ENCODE measurements around the gene SCAF11.
"Not testable (repeated sequence)": the region's sequence is repeated elsewhere in the genome, so short reads cannot be mapped to it uniquely, and the experiment has no call there.

The SCAF11 gene, protein sequence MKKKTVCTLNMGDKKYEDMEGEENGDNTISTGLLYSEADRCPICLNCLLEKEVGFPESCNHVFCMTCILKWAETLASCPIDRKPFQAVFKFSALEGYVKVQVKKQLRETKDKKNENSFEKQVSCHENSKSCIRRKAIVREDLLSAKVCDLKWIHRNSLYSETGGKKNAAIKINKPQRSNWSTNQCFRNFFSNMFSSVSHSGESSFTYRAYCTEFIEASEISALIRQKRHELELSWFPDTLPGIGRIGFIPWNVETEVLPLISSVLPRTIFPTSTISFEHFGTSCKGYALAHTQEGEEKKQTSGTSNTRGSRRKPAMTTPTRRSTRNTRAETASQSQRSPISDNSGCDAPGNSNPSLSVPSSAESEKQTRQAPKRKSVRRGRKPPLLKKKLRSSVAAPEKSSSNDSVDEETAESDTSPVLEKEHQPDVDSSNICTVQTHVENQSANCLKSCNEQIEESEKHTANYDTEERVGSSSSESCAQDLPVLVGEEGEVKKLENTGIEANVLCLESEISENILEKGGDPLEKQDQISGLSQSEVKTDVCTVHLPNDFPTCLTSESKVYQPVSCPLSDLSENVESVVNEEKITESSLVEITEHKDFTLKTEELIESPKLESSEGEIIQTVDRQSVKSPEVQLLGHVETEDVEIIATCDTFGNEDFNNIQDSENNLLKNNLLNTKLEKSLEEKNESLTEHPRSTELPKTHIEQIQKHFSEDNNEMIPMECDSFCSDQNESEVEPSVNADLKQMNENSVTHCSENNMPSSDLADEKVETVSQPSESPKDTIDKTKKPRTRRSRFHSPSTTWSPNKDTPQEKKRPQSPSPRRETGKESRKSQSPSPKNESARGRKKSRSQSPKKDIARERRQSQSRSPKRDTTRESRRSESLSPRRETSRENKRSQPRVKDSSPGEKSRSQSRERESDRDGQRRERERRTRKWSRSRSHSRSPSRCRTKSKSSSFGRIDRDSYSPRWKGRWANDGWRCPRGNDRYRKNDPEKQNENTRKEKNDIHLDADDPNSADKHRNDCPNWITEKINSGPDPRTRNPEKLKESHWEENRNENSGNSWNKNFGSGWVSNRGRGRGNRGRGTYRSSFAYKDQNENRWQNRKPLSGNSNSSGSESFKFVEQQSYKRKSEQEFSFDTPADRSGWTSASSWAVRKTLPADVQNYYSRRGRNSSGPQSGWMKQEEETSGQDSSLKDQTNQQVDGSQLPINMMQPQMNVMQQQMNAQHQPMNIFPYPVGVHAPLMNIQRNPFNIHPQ (N-terminal part only)

DNA sequence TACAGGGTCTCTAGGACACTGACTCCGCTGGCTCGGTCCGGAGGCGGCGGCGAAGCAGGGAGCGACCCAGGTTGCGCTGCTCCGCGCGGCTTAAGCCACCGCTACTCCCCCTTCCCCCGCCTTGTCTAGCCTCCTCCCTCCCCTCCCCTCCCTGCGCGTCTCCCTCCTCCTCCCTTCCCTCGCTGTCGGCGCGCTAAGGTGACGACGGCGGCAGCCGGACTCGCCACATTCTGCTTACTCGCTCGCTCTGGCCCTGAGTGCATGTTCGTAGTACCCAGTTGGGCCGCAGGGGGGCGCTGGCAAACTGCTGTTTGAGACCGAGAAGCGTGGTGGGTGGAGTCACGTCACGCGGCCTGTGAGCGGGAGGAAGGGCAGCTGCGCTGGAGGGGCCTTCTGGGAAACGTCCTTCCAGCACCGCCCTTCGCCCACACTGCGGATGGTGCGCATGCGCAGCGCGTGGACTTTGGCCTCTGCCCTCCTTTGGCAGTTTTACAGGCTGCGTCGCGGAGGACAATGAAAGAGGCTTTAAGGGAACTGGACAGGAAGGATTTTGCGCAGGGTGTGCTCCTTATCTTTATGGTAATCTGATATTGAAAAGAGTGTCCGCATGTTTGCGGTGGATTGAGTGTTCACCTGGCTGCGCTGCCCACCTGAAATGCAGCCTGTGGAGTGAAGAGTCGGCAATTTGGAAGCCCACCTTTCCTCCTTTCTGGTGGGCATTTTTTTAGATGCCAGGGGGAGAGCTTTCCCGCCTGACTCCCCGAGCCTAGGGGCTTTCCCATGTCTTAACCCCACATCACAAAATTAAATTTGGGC, at the start of gene SCAF11:
SCAF11 (minus strand) TSS at position 107 of the 816 bp plus-strand sequence. CDS start 26,407 bp downstream, outside the sequence.
- peak; percentile 100 for DNase-seq (ENCODE audit: low read depth in 3 of 3)

DNA sequence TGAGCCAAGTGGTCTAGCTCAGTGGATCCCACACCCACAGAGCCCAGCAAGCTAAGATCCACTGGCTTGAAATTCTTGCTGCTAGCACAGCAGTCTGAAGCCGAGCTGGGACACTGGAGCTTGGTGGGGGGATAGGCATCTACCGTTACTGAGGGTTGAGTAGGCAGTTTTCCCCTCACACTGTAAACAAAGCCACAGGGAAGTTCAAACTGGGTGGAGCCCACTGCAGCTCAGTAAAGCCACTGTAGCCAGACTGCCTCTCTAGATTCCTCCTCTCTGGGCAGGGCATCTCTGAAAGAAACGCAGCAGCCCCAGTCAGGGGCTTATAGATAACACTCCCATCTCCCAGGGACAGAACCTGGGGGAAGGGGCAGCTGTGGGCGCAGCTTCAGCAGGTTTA, 46.7 kb upstream of the SCAF11 start:
- not testable (repeated sequence) for DNase-seq (ENCODE audit: low read depth in 3 of 3)

DNA sequence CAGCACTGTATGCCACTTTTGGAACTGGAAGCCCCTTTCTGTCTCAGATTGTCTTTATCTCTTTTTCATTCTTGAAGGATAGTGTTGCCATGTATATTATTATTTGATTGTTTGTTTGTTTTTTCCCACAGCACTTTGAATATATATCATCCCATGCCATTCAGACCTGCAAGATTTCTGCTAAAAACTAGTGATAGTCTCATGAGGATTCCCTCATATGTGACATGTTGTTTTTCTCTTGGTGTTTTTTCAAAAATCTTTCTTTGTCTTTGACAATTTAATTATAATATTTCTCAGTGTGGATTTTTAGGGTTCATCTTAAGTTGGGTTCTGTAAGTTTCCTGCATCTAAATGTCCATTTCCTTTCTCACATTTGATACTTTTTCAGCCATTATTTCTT, 36.8 kb upstream of the SCAF11 start:
- no peak for DNase-seq (ENCODE audit: low read depth in 3 of 3)

DNA sequence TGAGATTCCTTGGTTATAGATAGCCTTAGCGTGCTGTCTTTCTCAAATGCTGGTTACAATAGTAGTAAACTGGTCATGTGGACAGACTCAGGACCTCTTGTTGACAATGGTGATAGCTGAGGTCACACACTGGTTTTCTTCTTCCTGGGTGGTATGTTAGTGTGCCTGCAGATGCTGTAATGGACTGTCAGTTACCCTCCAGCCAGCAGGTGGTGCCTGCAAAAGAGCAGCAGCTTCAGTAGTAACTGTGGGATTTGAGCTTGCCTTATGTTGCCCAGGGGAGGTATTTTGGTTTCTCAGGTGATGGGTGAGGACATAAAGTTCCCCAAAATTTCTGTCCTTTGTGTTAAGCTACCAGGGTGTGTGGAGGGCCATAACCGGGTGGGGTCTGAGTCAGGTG, 33.7 kb upstream of the SCAF11 start:
- no peak for DNase-seq (ENCODE audit: low read depth in 3 of 3)

DNA sequence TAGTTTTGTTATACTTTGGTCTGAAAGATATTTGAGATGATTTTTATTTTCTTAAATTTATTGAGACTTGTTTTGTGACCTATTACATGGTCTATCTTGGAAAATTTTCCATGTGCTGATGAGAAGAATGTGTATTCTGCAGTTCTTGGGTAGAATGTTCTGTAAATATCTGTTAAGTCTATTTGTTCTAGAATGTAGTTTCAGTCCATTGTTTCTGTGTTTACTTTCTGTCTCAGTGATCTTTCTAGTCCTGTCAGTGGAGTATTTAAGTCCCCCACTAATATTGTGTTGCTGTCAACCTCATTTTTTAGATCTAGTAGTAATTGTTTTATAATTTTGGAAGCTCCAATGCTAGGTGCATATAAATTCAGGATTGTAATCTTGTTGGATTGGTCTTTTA, 30.4 kb upstream of the SCAF11 start:
- DNase-seq (ENCODE audit: low read depth in 3 of 3), result no peak

DNA sequence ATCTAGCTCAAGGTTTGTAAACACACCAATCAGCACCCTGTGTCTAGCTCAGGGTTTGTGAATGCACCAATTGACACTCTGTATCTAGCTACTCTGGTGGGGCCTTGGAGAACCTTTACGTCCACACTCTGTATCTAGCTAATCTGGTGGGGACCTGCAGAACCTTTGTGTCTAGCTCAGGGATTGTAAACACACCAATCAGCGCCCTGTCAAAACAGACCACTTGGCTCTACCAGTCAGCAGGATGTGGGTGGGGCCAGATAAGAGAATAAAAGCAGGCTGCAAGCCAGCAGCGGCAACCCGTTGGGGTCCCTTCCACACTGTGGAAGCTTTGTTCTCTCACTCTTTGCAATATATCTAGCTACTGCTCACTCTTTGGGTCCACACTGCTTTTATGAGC, 28.3 kb upstream of the SCAF11 start:
- not testable (repeated sequence) for DNase-seq (ENCODE audit: low read depth in 3 of 3)

DNA sequence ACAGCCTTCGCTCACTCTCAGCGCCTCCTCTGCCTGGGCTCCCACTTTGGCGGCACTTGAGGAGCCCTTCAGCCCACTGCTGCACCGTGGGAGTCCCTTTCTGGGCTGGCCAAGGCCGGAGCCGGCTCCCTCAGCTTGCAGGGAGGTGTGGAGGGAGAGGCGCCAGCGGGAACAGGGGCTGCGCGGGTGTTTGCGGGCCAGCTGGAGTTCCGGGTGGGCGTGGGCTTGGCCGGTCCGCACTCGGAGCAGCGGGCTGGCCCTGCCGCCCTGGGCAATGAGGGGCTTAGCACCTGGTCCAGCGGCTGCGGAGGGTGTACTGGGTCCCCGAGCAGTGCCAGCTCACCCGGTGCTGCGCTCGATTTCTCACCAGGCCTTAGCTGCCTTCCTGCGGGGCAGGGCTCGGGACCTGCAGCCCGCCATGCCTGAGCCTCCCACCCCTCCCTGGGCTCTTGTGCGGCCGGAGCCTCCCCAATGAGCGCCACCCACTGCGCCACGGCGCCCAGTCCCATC, 27.5 kb upstream of the SCAF11 start:
- not testable (repeated sequence) for DNase-seq (ENCODE audit: low read depth in 3 of 3)

DNA sequence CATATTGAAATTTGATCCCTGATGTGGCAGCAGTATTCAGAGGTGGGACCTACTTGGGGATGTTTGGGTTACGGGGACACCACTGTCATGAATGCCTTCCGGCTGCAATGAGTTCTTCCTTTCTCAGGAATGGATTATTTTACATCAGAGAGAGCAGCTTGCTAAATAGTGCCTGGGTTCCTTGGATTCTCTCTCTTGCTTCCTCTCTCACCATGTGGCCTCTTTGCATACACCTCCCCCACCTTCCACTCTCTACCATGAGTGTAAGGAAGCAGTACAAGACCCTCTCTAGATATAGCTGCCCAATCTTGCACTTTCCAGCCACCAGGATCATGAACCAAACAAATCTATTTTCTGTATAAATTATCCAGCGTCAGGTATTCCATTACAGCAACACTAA, 15.4 kb upstream of the SCAF11 start:
- DNase-seq (ENCODE audit: low read depth in 3 of 3), result no peak

DNA sequence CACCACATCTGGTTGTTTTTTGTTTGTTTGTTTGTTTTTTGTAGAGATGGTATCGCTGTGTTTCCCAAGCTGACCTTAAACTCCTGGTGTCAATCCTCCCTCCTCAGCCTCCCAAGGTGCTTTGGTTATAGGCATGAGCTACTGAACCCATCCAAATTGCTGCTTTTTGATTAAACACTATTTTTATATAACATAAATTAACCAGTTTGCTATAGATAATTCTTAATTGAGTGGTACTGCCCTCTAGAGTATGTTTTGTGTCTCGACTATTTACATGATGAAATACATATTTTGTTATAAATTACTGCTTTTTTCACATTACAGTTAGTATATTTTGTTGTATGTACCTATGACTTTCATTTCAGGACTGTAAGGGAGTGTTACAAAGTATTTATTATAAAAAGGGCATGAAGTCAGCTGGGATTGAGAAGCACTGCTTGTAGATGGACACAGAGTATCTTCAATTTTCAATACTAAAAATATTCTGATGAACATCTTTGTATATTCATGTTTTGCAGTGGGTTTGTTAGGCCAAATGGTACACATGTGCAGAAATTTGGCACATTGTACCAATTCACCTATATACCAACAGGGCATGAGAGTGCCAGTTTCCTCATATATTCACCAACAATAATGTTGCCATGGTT, 14.9 kb upstream of the SCAF11 start:
- no peak for DNase-seq (ENCODE audit: low read depth in 3 of 3)

DNA sequence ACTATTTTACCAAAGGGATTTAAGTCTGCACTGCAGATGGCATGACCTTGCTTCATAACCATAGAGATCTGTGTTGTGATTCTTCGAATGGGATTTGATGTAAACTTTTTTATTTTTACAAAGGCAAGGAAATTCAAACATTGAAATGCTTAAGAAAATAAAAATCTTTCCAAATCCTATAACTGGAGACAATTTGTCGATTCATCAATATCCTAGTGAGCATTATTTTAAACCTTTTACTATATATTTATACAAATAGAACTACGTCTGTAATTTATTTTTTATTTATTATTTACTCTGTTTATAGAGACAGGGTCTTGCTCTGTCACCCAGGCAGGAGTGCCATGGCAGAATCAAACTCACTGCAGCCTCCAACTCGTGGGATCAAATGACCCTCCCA, 14.3 kb upstream of the SCAF11 start:
- no peak for DNase-seq (ENCODE audit: low read depth in 3 of 3)

DNA sequence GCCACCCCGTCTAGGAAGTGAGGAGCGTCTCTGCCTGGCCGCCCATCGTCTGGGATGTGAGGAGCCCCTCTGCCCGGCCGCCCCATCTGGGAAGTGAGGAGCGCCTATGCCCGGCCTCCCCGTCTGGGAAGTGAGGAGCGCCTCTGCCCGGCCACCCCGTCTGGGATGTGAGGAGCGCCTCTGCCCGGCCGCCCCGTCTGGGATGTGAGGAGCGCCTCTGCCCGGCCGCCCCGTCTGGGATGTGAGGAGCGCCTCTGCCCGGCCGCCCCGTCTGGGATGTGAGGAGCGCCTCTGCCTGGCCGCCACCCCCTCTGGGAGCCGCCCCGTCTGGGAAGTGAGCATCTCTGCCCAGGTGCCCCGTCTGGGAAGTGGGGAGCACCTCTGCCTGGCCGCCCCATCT, 9.7 kb upstream of the SCAF11 start:
- not testable (repeated sequence) for DNase-seq (ENCODE audit: low read depth in 3 of 3)

DNA sequence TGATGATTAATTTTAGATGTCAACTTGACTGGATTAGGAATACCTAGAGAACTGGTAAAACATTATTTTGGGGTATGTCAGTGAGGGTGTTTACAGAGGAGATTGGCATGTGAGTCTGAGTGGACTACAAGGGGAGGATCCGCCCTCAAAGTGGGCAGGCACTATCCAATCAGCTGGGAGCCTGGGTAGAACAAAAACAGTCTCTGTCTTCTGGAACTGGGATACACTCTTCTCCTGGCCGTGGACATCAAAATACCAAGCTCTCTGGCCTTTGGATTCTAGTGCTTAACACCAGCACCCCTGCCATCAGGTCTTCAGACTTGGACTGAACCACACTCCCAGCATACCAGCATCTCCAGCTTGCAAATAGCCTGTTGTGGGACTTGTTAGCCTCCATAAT, 4.4 kb upstream of the SCAF11 start:
- DNase-seq (ENCODE audit: low read depth in 3 of 3), result no peak

DNA sequence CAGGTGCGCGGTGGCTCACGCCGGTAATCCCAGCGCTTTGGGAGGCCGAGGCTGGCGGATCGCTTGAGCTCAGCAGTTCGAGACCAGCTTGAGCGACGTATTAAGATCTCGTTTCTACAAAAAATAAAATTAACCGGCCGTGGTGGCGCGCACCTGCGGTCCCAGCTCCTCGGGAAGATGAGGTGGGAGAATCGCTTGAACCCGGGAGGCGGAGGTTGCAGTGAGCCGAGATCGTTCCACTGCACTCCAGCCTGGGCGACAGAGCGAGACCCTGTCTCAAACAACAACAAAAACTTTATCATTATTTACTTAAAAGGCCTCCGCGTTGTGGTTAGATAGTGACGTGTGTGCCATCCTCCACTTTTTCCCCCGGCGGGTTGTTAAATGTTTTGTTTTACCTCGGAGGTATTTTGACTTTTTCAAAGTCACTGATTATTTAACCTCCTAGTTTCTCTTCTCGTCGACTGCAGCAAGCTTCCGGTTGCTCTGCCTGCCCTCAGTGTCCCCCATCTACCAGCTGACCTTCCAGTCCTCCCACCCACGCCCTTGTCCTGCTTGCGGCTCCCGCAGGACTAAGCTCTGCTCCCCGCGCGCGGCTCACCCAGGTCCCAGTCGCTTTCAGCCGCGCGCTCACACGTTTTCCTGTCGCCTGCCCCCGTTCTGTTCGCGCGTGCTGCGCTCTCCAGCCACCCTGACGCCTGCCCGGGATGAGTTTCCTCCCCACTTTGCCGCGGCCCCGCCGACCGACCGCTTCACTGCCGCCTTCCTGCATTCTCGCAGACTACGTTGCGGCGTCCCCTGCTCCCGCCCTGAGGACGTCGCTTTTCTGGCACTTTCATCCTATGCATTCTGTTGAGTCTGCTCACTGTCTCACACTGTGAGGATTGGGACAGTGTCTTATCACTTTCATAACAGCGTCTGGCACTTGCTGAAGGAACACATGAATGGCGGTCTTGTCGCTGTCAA, 1.2 kb upstream of the SCAF11 start:
- DNase-seq (ENCODE audit: low read depth in 3 of 3), result peak; percentile 33 to 72 (median 54)

DNA sequence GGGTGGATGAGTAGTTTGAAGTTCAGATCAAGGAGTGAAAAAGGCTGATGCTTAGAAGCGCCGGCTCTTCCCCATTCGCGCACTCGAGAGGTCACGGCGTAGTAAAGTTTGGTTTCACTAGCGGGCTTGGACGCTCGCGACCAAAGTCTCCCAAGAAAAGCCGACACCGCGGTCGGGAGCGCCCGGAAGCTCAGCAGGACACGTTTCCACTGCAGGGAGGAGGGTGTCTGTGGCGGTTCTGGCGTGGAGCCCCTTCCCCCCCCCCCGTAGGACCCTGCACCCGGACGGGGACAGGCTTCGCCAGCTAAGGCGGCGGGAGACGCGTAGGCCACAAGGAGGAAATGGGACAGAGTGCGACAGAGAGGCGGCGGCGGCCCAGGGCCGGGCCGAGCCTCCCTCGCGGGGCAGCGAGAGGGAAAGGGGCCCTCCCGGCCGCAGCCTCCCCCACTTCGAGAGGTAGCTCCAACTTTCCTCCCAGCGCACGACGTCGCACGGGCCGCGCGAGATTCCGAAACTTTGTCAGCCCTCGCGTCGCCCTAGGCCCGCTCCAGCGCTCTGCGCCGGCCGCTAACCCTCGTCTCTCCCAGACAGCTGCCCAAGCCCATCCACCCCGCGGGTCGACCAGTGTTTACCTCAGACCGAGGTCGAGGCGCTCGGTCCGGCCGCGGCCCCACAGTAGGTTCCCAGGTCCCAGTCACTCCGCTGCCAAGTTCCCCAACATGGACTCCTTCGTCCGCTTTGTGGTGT, 480 bp downstream of the SCAF11 start:
- peak; percentile 17 to 55 (median 38) for DNase-seq (ENCODE audit: low read depth in 3 of 3)

DNA sequence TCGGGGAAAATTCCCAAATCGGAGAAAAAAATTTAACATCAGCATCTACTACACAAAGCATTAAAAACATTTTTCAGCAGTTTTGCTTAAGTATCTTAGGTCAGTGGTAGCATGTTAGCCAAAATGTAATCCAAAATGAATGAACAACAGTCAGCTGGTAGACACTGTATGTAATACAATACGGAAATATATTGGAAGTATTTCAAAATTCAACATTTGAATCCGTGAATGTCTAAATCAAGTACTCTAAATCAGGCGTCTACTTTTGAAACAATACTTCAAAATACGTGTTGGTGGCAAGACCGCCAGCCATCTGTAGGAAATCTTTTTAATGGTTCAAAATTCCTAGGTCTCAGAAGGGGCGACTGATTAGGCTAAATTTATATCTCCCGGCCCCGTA, 1.1 kb downstream of the SCAF11 start:
- DNase-seq (ENCODE audit: low read depth in 3 of 3), result no peak

DNA sequence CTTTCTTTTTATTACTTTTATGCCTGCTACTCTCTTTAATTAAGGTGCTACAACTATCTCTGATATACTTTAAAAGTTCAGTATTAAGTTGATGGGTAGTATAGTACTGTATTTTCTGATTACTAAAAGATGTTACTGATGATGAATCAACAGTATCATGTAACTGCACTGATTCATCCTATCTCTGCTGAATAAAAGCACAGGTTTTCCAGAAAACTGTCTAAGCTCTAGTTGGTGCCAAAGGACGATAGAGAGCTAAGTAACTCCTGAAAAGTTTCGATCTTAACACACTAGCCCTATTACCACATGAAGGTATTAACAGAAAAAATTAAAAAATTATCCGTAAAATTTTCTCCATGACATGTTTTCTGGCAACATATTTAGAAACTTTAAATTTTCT, 2.1 kb downstream of the SCAF11 start:
- no peak for DNase-seq (ENCODE audit: low read depth in 3 of 3)

DNA sequence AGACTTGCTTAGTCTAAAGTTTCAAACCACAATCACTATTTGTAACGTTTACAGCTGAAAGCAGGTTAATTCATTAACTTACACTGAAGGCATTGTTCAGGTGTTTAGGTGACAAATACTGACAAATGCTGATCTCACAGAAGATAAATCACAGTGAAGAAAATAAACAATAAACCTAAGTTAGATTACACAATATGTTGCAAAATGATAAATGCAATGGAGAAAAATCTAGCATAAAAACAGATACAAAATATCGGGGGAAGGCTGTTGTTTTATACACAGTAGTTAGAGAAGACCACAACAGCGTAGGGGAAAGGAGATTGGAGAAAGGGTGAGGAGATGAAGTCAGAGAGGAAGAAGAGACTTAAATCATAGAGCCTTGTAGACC, 3.0 kb downstream of the SCAF11 start:
- no peak for DNase-seq (ENCODE audit: low read depth in 3 of 3)

DNA sequence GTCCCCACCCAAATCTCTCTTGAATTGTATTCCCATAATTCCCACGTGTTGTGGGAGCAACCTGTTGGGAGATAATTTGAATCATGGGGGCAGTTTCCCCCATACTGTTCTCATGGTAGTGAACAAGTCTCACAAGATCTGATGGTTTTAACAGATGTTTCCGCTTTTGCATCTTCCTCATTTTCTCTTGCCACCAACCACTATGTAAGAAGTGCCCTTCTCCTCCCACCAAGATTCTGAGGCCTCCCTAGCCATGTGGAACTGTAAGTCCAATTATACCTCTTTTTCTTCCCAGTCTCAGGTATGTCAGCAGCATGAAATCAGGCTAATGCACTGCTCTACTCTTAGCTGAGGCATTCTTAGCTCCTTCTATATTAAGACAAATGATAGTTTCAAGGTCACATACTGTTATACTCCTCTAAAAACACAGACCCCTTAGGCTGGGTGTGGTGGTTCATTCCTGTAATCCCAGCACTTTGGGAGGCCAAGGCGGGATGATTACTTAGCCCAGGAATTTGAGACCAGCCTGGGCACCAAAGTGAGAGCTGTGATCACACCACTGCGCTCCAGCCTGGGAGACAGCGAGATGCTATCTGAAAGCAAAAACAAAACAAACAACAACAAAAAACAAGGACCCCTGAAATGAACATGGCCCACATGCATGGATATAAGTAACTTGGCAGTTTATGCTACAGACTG, 3.6 kb downstream of the SCAF11 start:
- no peak for DNase-seq (ENCODE audit: low read depth in 3 of 3)

Data from stimulated activated CD4-positive, alpha-beta T cell treated with anti-CD3 and anti-CD28 coated beads, TNF-alpha, amount 100 ng/mL, for 24 hours (primary cell).